Measurements from ENCODE around the gene CCNL2. TPM values are rescaled to one million over a fixed set of nuclear protein-coding genes. Genes with fewer than 3 reads are reported as not detected.

The CCNL2 gene
- total and polyA plus RNA-seq, 2 experiments from 2014 or later: 115 to 146 TPM

GRCh38 chr1:1420654-1421141 lies 21.6 kb upstream of the CCNL2 start:
- H3K4me3 Mint-ChIP-seq: peak overlapping the region; percentile 24; the same call in 1 of the 3 replicates
- TF ChIP-seq ZNF114 (CRISPR knock-in tag; IDR thresholded peaks at IDR 0.05): no peak
- no peak for TF ChIP-seq ZNF462 (CRISPR knock-in tag; IDR thresholded peaks at IDR 0.05)
- no peak for TF ChIP-seq JUNB (IDR thresholded peaks at IDR 0.05; ENCODE audit: unreplicated experiment)
- TF ChIP-seq CTCF (conservative IDR thresholded peaks at IDR 0.05; ENCODE audit: low read depth in 2 of 2): no peak
- no peak for TF ChIP-seq POLR2AphosphoS5 (IDR thresholded peaks at IDR 0.05; ENCODE audit: low read depth)
- no peak for TF ChIP-seq ZNF331 (CRISPR knock-in tag; IDR thresholded peaks at IDR 0.05; ENCODE audit: low read depth)
- no peak for TF ChIP-seq REST (IDR thresholded peaks at IDR 0.05; ENCODE audit: unreplicated experiment)
- no peaks in the 10 kb centered on the region for H4K20me1 ChIP-seq (replicated peaks; ENCODE audit: insufficient read depth)
- 0 out of 2 replicates have a peak overlapping the region, but pooled peaks have one; percentile 59 for H2AFZ ChIP-seq
- H3K4me1 ChIP-seq (ENCODE audit: insufficient read depth): peaks cover 25% of the 10 kb centered on the region
- H3K27ac ChIP-seq (ENCODE audit: low read depth): no peak overlapping the region
- H3K36me3 Mint-ChIP-seq (ENCODE audit: low read depth): no peaks in the 10 kb centered on the region; the same call in 2 of the 3 replicates
- 0 out of 2 replicates have a peak, but pooled peaks cover 2% of the 10 kb centered on the region for H3K27me3 ChIP-seq (ENCODE audit: insufficient read depth)
- peaks cover 29% of the 10 kb centered on the region for H3K4me1 Mint-ChIP-seq
- 0 out of 2 replicates have a peak overlapping the region, but pooled peaks have one; percentile 55 for H3K4me2 ChIP-seq
- H3K4me3 ChIP-seq: no peak overlapping the region
- H3K36me3 ChIP-seq (ENCODE audit: insufficient read depth): no peaks in the 10 kb centered on the region
- H3F3A ChIP-seq (replicated peaks; ENCODE audit: low read depth): 0 out of 2 replicates have a peak, but pooled peaks cover 16% of the 10 kb centered on the region
- no peaks in the 10 kb centered on the region for H3K9me3 Mint-ChIP-seq
- no peaks in the 10 kb centered on the region for H3K79me2 ChIP-seq (replicated peaks; ENCODE audit: insufficient read depth)
- DNase-seq (ENCODE audit: low spot score) (no peak), ATAC-seq (no peak)
- H3K27me3 Mint-ChIP-seq (ENCODE audit: insufficient read depth, low read depth, poor library complexity): peaks cover 13% of the 10 kb centered on the region
- no peaks in the 10 kb centered on the region for H3K9me2 ChIP-seq (ENCODE audit: insufficient read depth)
- no peak overlapping the region for H3K27ac Mint-ChIP-seq
